HG03103 (cell line): ENCODE data around the gene NAPSA.
A peak's percentile ranks its signal among the peaks of the same experiment; 100 is the strongest.
"Not testable (repeated sequence)": the region's sequence is repeated elsewhere in the genome, so short reads cannot be mapped to it uniquely, and the experiment has no call there.

ENCODE experiments used
- ATAC-seq: cut with Tn5 transposase; IDR thresholded peaks from one replicate; pipeline ENCODE4 v1.9.1; 2021; ENCODE audit warnings: low read depth; ENCODE audit not compliant: unreplicated experiment

The NAPSA gene

GRCh38 chr19:50332244-50333038, 33.0 kb downstream of the NAPSA start:
- no peak for ATAC-seq

GRCh38 chr19:50331994-50332243, 33.5 kb downstream of the NAPSA start:
- ATAC-seq: no peak

GRCh38 chr19:50331221-50331993, 34.0 kb downstream of the NAPSA start:
- no peak for ATAC-seq

- no peak for ATAC-seq
These were observed 34.9 kb downstream of the NAPSA start for GRCh38 chr19:50330365-50331078.

GRCh38 chr19:50329926-50330294, 35.5 kb downstream of the NAPSA start:
- not testable (repeated sequence) for ATAC-seq

GRCh38 chr19:50329146-50329925, 36.1 kb downstream of the NAPSA start, which contains the start of gene KCNC3:
KCNC3 (minus strand) TSS chr19:50329377; CDS start chr19:50329082, 295 bp downstream.
- peak; percentile 43 for ATAC-seq

- ATAC-seq: peak; percentile 26
These were observed 36.6 kb downstream of the NAPSA start for GRCh38 chr19:50328873-50329145.

GRCh38 chr19:50328224-50328872, 37.1 kb downstream of the NAPSA start:
- no peak for ATAC-seq

- no peak for ATAC-seq
These were observed 37.8 kb downstream of the NAPSA start for GRCh38 chr19:50327461-50328223.

GRCh38 chr19:50327013-50327412, 38.4 kb downstream of the NAPSA start:
- no peak for ATAC-seq

GRCh38 chr19:50326101-50326664, 39.3 kb downstream of the NAPSA start:
- no peak for ATAC-seq

GRCh38 chr19:50325310-50326100, 39.9 kb downstream of the NAPSA start:
- no peak for ATAC-seq

GRCh38 chr19:50324331-50324730, 41.1 kb downstream of the NAPSA start:
- ATAC-seq: no peak

GRCh38 chr19:50323782-50324133, 41.7 kb downstream of the NAPSA start:
- no peak for ATAC-seq

- ATAC-seq: no peak
These were observed 42.3 kb downstream of the NAPSA start for GRCh38 chr19:50322931-50323781.

GRCh38 chr19:50322234-50322633, 43.2 kb downstream of the NAPSA start:
- ATAC-seq: no peak

- ATAC-seq: no peak
These were observed 43.6 kb downstream of the NAPSA start for GRCh38 chr19:50321831-50322230.

- no peak for ATAC-seq
These were observed 44.8 kb downstream of the NAPSA start for GRCh38 chr19:50320596-50320995.
